GM12892 (cell line): ENCODE measurements around the gene MMP24OS.

Experiments
- POLR2A ChIP-seq: IDR thresholded peaks from 2 replicates; pipeline ENCODE4 v1.6.1; 2011; ENCODE audit warnings: low read depth, low read length, control low read depth
- TAF1 ChIP-seq: IDR thresholded peaks from 2 replicates; pipeline ENCODE4 v1.6.1; 2011; ENCODE audit warnings: low read depth, mild to moderate bottlenecking, control low read depth, low read length, borderline replicate concordance

- TF ChIP-seq POLR2A: no peak
- TF ChIP-seq TAF1: no peak
Observed at GRCh38 chr20:35306931-35307517, 29.1 kb upstream of the MMP24OS start.
